ENCODE results near the gene EEPD1. TPM values are rescaled to one million over a fixed set of nuclear protein-coding genes. Genes with fewer than 3 reads are reported as not detected.

Gene EEPD1
- total RNA-seq, 1 donor from 2014 or later = 0.64 TPM

GRCh38 chr7:36287371-36288241 lies 134.6 kb downstream of the EEPD1 start:
- peak; percentile 38 for ATAC-seq (ENCODE audit: low read depth)
- intact Hi-C loops (cut with micrococcal nuclease) = loop anchor here (1.0 to 10.0 kb wide), 3 partner anchors 23 to 593 kb away; partner anchors contain the start of gene HERPUD2
- no peak for TF ChIP-seq CTCF (IDR thresholded peaks at IDR 0.05)
- ChIA-PET CTCF (interaction anchor here (0.6 to 7.9 kb wide), 7 partner anchors 7 to 480 kb away, joined by 3 to 124 read pairs (median 3); no protein-coding TSS in a partner anchor), POLR2A (interaction anchor here (0.6 kb wide), 2 partner anchors 884 to 1160 kb away, joined by 3 read pairs; no protein-coding TSS in a partner anchor)
- H3K4me1 Mint-ChIP-seq = peaks cover 61% of the 10 kb centered on the region
- peak overlapping the region; percentile 3 for H3K4me3 Mint-ChIP-seq
- DNase-seq = no peak
- H3K27ac Mint-ChIP-seq = peak overlapping the region; percentile 10
- no peaks in the 10 kb centered on the region for H3K9me3 Mint-ChIP-seq
- H3K27me3 Mint-ChIP-seq = peaks cover 12% of the 10 kb centered on the region
- H3K36me3 Mint-ChIP-seq (ENCODE audit: low read depth) = no peaks in the 10 kb centered on the region

DNA sequence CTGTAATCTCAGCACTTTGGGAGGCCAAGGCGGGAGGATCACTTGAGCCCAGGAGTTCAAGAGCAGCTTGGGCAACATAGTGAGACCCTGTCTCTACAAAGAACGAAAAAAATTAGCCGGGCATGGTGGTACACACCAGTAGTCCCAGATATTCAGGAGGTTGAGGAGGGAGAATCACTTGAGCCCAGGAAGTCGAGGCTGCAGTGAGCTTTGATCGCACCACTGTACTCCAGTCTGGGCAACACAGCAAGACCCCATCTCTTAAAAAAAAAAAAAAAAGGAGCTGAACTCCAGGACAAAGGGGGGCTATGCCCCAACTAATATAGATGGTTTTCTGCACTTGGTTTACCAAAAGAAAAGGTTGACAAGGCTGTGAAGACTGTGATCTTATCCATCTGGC lies 135.4 kb downstream of the EEPD1 start:
- DNase-seq (no peak), ATAC-seq (ENCODE audit: low read depth) (no peak)
- peaks cover 12% of the 10 kb centered on the region for H3K27me3 Mint-ChIP-seq
- POLR2A ChIA-PET = no interaction called here
- intact Hi-C loops (cut with micrococcal nuclease) = loop anchor here (1.0 to 10.0 kb wide), 2 partner anchors 136 to 594 kb away; partner anchors contain the start of gene HERPUD2
- H3K36me3 Mint-ChIP-seq (ENCODE audit: low read depth) = no peaks in the 10 kb centered on the region
- H3K27ac Mint-ChIP-seq = no peak overlapping the region
- no peak overlapping the region for H3K4me3 Mint-ChIP-seq
- H3K9me3 Mint-ChIP-seq = no peaks in the 10 kb centered on the region
- no peak for TF ChIP-seq CTCF (IDR thresholded peaks at IDR 0.05)
- CTCF ChIA-PET = interaction anchor here (0.7 to 7.9 kb wide), 4 partner anchors 8 to 371 kb away, joined by 3 to 124 read pairs (median 4); no protein-coding TSS in a partner anchor
- H3K4me1 Mint-ChIP-seq = peaks cover 53% of the 10 kb centered on the region

DNA sequence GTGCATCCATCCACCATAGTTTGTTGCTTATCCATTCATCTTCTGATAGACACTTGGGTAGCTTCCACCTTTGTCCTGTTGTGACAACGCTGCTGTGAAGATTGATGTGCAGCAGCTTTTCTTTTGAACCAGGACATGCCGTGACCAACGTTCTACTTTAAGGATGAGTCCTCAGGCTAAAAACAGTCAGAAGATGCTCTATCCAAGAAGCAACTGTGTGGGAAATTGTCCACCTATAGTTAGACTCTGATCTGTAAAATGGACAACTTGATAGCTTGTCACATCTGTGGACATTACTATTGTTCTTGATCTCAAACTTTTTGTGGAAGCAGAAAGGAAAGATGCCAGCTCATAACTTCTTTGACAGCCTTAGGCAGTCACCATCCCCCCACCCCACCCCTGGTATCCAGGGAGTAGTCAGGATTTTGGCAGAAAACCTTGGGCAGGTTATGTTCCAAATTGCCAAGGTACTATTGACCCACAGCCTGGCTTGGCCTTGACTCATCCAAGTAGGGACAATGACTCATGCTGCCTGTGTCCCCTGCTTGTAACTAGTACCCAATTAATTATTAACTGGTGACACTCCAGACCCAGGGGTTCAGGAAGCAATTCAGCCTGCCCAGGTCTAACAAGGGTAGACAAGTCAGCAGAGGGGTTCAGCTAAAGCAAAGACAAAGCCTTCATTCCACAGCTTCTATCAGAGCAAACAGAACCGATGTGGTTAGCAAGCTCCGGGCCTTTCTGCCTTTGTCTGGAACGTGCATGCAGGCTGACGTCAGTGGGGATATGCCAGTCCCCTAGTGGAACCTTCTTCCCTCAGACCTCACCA lies 137.0 kb downstream of the EEPD1 start:
- ATAC-seq (ENCODE audit: low read depth) = no peak
- no peak for DNase-seq
- Mint-ChIP-seq H3K27me3 (peaks cover 12% of the 10 kb centered on the region), H3K9me3 (no peaks in the 10 kb centered on the region), H3K36me3 (ENCODE audit: low read depth) (no peaks in the 10 kb centered on the region), H3K27ac (no peak overlapping the region), H3K4me3 (no peak overlapping the region), H3K4me1 (peaks cover 39% of the 10 kb centered on the region)
- CTCF ChIA-PET = interaction anchor here (0.7 to 7.9 kb wide), 4 partner anchors 29 to 373 kb away, joined by 3 to 124 read pairs (median 6); no protein-coding TSS in a partner anchor
- intact Hi-C loops (cut with micrococcal nuclease) = loop anchor here (10.0 kb wide), 1 partner anchor 595 kb away; the partner anchor contains the start of gene HERPUD2
- TF ChIP-seq CTCF (IDR thresholded peaks at IDR 0.05) = no peak
- POLR2A ChIA-PET = interaction anchor here (0.6 kb wide), 1 partner anchor 102 kb away, joined by 3 read pairs; no protein-coding TSS in a partner anchor

GRCh38 chr7:36291387-36292316 lies 138.6 kb downstream of the EEPD1 start:
- POLR2A ChIA-PET = no interaction called here
- ATAC-seq (ENCODE audit: low read depth) = peak; percentile 59
- Mint-ChIP-seq H3K27ac (no peak overlapping the region), H3K4me3 (peak overlapping the region; percentile 58), H3K27me3 (peaks cover 12% of the 10 kb centered on the region), H3K9me3 (no peaks in the 10 kb centered on the region), H3K36me3 (ENCODE audit: low read depth) (no peaks in the 10 kb centered on the region), H3K4me1 (peaks cover 28% of the 10 kb centered on the region)
- CTCF ChIA-PET = interaction anchor here (0.8 to 7.9 kb wide), 9 partner anchors 9 to 374 kb away, joined by 3 to 124 read pairs (median 4); no protein-coding TSS in a partner anchor
- intact Hi-C loops (cut with micrococcal nuclease) = loop anchor here (1.0 kb wide), 2 partner anchors 306 to 374 kb away; no protein-coding TSS in a partner anchor
- TF ChIP-seq CTCF (IDR thresholded peaks at IDR 0.05) = peak; percentile 85
- DNase-seq = peak; percentile 65
